HUDEP-2 (cell line): ENCODE measurements around the gene GRIN3A.
"Not testable (repeated sequence)": the region's sequence is repeated elsewhere in the genome, so short reads cannot be mapped to it uniquely, and the experiment has no call there.

ENCODE experiments used
- DNase-seq, 76 experiments: peaks; one replicate each; lab custom pipeline; 2025; ENCODE audit not compliant: unreplicated experiment in 76 of 76; lab: John Stamatoyannopoulos, UW

GRIN3A gene

DNA sequence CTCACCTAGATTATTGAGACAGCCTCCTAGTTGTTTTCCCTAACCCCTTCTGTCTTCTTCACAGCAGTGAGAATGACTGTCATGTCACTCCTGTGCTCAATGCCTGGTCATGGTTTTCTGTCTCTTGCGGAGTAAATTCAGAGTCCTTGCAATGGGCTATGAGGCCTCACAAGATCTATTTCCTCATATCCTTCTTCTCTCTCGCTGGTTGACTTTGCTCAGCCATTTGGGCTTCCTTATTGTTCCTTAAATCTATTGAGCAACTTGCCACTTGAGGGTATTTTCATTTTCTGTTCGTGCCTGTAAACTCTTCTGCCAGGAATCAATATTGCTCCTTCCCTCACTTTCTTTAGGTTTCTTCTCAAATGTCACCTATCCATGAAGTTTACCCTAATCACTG is 152.7 kb downstream of the GRIN3A start:
- DNase-seq = no peak

DNA sequence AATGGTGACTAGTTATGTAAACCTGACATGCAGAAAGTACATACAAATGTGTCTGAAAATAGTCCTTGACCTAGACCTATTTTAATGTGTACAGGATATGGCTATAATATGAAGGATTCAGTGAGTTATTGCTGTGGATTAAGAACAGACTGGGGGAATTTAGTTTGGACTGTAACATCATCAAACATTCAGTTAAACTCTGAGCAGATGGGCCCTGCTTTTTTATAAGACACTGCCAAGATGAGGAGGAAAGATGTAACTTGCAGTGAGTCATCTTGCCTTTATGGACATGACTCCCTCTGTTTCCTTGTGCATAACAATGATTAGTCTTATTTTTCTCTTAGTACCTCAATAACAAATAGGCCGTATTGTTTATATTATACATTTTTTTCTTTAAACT is 155.9 kb downstream of the GRIN3A start:
- no peak for DNase-seq

DNA sequence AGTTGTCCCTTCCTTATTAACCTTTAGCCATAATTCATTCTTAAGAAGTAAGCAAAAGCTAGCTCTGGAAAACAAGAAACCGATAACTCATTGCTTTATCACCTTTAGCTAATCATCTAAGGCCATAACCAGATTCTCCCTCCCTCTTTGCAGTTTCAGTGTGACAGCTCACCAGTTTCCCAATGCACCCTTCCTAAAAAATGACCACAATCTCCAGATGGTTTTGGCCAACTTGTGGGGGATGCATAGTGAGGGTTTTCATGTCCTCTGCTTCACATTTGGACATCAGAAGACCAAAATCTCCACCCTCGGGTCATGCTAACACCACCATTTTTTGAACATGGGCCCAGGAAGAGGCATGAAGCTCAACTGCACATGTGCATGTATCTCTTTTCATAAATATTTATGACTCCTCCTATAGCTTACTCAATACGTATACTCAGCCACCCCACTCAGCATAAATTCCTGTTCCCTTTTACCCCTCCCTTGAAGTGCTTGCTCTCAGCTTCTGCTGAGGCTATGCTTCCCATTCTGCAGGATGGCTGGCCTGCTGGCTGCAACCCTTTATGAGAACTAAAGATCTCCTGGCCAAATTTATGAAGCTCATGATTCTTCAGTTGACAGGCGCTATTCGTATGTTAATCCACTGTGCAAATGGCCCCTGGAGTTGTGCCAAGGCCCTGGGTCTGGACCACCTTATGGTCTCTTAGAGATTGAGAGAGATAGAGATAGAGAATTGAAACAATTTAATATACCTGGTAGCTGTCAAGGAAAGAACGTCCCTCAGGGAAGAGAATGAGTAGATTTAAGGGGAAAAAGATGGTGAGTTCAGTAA is 158.5 kb downstream of the GRIN3A start:
- DNase-seq = no peak

DNA sequence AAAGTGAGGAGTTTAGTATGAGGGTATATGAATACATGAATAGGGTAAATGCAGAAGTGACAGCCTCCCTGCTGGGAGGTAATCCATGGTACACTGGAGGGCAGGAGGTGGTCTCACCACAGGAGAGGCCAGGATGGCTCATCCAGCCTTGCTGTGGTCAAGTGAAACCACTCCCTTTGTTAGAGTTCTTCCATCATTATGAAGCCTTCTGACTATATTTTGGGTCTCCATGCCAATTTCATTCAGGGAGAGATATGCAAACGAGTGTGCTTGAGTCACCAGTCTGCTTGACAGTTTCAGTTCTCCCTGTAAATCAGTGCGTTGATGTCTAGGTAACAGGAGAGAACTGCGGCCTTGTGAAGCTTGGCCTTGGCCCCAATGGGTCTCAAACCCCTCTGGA is 160.1 kb downstream of the GRIN3A start:
- no peak for DNase-seq

DNA sequence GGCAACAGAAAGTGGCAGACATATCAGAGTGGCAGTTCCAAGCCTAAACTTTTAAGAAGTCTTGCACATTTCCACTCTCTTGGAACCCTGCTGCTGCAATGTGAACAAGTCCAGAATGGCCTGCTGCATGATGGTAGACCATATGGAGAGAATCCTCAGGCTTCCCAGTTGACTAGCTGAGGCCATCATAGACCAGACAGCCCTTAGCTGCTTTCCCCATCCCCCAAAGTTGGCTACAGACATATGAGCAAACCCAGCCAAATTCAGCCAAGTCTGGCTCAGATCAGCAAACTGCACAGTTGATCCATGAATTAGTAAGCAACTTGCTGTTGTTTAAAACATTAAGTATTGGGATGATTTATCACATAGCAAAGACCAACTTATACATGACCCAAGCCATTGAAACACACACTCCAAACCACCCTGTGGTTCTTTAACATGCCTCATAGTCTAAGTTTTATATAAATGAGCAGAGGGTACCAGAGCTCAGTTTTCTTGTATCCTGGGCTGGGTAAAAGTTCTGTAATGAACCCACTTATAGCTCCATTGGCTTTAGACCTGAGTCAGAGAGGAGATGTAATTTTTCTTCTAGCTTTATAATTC is 163.6 kb downstream of the GRIN3A start:
- no peak for DNase-seq

DNA sequence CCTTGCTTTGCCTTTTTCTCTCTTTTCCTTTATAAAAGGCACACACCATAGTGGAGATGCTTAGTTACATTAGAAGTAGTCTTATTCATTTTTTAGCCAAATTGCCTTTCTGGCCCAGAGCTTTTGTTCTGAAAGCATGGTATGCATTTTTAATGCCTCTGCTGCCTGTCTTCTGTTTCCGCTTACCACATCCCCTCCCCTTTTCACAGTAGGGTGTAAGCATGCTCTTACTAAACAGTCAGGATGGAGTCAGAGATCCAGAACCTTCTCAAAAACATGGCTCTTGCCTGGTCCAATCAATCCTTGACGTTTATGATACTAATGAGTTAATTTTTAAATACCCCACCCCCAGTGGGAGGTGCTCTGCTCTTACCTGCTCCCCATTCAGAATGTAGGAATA is 166.1 kb downstream of the GRIN3A start:
- DNase-seq = no peak

- peak in 29 of 76 experiments; percentile 5 to 63 (median 27) for DNase-seq
Observed at GRCh38 chr9:101571114-101571513, 167.3 kb downstream of the GRIN3A start.

DNA sequence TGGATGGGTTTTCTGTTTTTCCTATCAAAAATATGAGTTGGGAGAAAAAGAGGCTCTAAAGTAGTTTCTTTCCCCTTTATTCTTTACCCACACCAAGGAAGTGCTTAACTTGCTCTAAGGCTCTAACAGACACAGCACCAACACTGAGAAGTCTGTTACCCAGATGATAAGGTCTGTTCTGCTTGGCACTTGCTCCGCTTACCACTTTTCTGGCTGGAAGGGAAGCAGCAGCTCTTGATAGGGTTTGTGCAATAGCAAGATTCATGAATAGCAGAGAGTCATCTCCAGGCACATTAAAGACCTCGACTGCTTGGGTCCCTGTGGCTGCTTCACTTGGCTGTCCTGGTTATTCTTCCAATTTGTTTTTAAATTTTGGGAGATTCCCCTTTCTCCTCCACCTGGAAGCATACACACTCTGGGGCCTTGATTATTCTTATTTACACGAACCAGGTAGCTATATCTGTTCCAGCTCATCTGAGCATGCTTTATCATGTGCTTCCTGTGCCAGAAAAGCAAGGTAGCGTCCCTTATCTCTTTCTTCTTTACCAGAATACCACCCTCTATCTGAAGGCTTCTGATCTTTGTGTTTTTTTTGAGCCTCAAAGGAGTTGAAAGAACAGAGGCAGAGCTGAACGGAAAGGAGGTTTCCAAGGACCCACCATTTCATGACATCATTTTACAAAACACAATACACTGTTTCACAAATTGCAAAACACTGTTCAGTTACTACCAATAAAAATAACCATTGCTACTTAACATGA is 168.5 kb downstream of the GRIN3A start:
- peak in 75 of 76 experiments; percentile 12 to 93 (median 71) for DNase-seq

- peak in 10 of 76 experiments; percentile 3 to 38 (median 12) for DNase-seq
Observed at GRCh38 chr9:101567725-101568350, 170.6 kb downstream of the GRIN3A start.

DNA sequence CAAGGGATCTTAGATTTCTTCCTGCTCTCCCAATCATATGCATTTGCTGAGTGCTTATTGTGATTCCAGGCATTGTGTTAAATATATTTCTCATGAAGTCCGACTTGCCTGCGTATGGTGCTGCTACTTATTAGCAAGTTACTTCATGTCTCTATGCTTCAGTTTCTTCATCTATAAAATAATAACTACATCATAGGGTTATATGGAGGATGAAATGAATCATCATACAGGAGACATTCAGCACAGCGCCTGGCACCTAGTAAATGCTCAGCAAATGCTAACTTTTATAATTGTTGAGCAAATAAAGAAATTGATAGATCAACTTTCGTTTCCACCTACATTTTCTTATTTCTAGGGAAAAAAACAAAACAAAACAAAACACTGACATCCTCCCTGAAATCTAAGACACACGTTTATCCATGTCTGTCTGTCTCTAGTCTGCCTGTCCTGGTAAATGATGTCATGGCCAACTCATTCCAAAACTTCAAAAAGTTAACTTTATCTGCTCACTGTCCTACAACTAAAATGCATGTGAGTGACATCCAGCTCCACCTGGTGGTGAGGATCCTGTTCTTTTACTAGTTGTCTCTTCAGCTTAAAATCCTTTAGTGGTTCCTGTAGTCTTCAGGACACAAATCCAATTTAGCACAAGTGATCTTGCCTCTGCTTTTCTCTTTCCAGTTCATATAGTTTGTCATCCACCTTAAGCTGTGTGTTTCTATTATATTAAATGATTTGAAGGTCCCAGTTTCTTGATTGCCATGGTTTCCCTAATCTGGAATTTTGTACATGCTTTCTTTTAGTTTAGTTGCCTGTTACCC is 171.3 kb downstream of the GRIN3A start:
- DNase-seq = peak in 37 of 76 experiments; percentile 5 to 58 (median 26)

GRCh38 chr9:101564252-101564651 is 174.2 kb downstream of the GRIN3A start:
- DNase-seq = no peak

DNA sequence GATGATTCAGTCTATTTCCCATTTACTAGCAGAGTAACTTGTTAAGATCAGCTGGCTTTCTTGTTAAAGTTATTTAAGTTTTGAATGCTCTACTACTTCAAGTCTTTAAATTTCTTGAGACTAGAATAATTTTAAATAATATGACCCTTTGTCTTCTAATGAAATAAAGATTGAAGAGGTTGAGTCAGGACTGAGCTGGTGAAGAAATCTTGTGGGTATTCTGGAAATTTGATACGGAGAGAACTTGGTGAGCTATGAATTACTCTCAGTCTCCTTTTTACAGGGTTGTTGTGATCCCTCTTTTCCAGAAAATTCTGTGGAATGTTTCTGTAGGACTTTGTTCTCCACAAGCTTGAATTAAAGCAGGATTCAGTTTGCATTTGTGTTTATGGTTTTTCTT is 175.5 kb downstream of the GRIN3A start:
- no peak for DNase-seq

DNA sequence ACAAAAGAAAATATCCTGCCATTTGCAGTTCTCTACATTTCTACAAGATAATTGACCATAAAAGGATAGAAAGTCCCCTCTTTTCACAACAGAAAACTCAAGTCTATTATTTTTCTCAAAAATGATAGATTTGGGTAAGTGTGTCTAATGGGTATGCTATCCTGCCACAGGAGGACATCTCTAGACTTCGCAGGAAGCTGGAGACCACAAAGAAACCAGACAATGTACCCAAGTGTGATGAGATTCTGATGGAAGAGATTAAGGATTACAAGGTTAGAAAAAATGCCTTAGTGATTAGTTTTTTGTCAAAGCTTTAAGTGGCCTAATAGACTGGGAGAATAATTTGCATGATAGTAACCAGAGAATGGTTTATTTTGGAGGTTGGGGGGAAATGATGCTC is 176.7 kb downstream of the GRIN3A start:
- DNase-seq = no peak

GRCh38 chr9:101549472-101550098 is 188.9 kb downstream of the GRIN3A start:
- DNase-seq = not testable (repeated sequence)

GRCh38 chr9:101543098-101543735 is 195.2 kb downstream of the GRIN3A start:
- no peak for DNase-seq

- no peak for DNase-seq
Observed at GRCh38 chr9:101540069-101540468, 198.4 kb downstream of the GRIN3A start.

DNA sequence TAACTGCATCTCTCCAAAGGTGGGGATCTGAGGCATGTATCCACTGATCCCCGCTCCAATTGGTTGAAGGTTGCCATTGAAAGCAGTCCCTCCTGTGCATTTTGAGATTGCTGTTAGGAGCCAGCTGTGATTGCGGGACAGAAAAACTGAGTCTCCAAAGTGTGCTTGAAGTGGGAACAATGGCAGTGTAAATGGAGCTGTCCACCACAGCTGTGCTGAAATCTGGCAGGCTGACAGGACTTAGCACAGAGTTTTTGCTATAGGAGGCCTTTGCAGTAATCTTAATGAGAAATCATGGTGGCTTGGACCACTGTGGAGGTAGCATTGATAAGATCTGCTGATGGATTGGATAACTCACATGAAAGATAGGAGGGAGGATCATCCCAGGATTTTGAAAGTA is 201.5 kb downstream of the GRIN3A start:
- DNase-seq = peak in 25 of 76 experiments; percentile 0 to 29 (median 14)

GRCh38 chr9:101536351-101536750 is 202.1 kb downstream of the GRIN3A start:
- no peak for DNase-seq
